ENCODE measurements around the gene MAN2A2. TPM values are rescaled to one million over a fixed set of nuclear protein-coding genes. Genes with fewer than 3 reads are reported as not detected.

Gene MAN2A2
- total and polyA plus RNA-seq, 2 donors (not counting 3 experiments of a cell fraction or from before 2014, with no cell fraction given) = 60.9 to 77.7 TPM

DNA sequence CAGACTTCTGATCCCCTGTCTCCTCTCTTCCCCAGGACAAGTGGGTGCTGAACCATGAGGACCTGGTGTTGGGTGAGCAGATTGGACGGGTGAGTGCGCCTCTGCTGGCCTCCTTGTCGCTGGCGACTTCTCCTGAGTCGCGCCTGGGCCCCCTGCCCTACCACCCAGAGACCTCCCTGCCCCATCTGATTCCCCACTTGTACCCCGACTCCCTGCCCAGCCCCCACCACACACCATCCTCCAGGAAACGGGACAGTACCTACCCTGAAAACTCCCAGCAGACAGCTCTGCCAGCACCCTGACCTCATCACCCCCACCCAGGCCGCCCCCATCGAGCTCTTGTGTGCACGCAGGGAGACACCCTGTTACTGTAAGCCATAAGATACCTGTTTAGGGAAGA lies 11.1 kb upstream of the MAN2A2 start:
- Histone ChIP-seq H3K4me2 (ENCODE audit: insufficient read depth, low read length) (no peak overlapping the region), H3K9me3 (replicated peaks; ENCODE audit: control insufficient read depth, insufficient read depth, low read length) (no peaks in the 10 kb centered on the region), H2AFZ (ENCODE audit: low read depth, low read length) (no peak overlapping the region), H3K79me2 (ENCODE audit: control insufficient read depth, insufficient read depth, low read length) (peaks cover under 1% of the 10 kb centered on the region), H3K9ac (replicated peaks; ENCODE audit: extremely low read depth, insufficient read depth, low read length) (no peak overlapping the region), H3K4me3 (replicated peaks in 1 of 3; ENCODE audit: insufficient read depth in 1 of 3, low read depth in 1 of 3, low read length in 3 of 3) (no peak overlapping the region), H3K27me3 (ENCODE audit: control insufficient read depth in 2 of 2, insufficient read depth in 2 of 2, low read length in 2 of 2) (no peaks in the 10 kb centered on the region), H3K27ac (ENCODE audit: insufficient read depth, low read depth, low read length) (no peak overlapping the region), H3K36me3 (ENCODE audit: control insufficient read depth in 2 of 2, extremely low read depth in 1 of 2, insufficient read depth in 2 of 2, low read length in 2 of 2) (peaks cover 11 to 49% of the 10 kb centered on the region in 2 experiments), H3K9me1 (replicated peaks; ENCODE audit: control insufficient read depth, extremely low read depth, insufficient read depth, low read length) (no peaks in the 10 kb centered on the region), H4K20me1 (replicated peaks; ENCODE audit: control insufficient read depth, extremely low read depth, insufficient read depth, low read length) (no peaks in the 10 kb centered on the region), H3K4me1 (ENCODE audit: control insufficient read depth, extremely low read depth, insufficient read depth, low read length) (no peaks in the 10 kb centered on the region)
- FAIRE-seq = no peak
- intact Hi-C loops (cut with micrococcal nuclease) (no loop called here), dilution Hi-C loops (cut with MboI; ENCODE audit: extremely low pct_ligation_motif_present, low sequenced_read_pairs) (no loop called here)
- CTCF ChIA-PET = no interaction called here
- no peak for DNase-seq (ENCODE audit: low read depth, low spot score)
- BruUV-seq (replicated peaks) = no TSS peak
- no peak for TF ChIP-seq FOS (IDR thresholded peaks at IDR 0.05; ENCODE audit: borderline replicate concordance, insufficient read depth, low read length)
- no peak for TF ChIP-seq CTCF (IDR thresholded peaks at IDR 0.05; ENCODE audit: extremely low read depth in 1 of 2, insufficient read depth in 1 of 2, low read depth in 1 of 2, low read length in 2 of 2)
- TF ChIP-seq POLR2A (IDR thresholded peaks at IDR 0.05; ENCODE audit: low read depth, low read length) = no peak
- no peak for TF ChIP-seq EZH2 (IDR thresholded peaks at IDR 0.05; ENCODE audit: borderline replicate concordance, low read depth, low read length, severe bottlenecking)
- TF ChIP-seq MYC (IDR thresholded peaks at IDR 0.05; ENCODE audit: low read depth, low read length) = no peak
- no peak for TF ChIP-seq GATA2 (IDR thresholded peaks at IDR 0.05; ENCODE audit: insufficient read depth, insufficient read length, low read depth, low read length)
- TF ChIP-seq MAX (IDR thresholded peaks at IDR 0.05; ENCODE audit: insufficient read depth, insufficient read length) = no peak
- TF ChIP-seq JUN (IDR thresholded peaks at IDR 0.05; ENCODE audit: borderline replicate concordance, insufficient read depth, insufficient read length, low read depth) = no peak
- TF ChIP-seq POLR2AphosphoS5 (IDR thresholded peaks at IDR 0.05; ENCODE audit: insufficient read depth, low read depth, low read length) = no peak
- POLR2A ChIA-PET = no interaction called here
